Karpas-422 (cell line): ENCODE data around the gene SLC16A6. TPM values are rescaled to one million over a fixed set of nuclear protein-coding genes. Genes with fewer than 3 reads are reported as not detected.
A peak's percentile ranks its signal among the peaks of the same experiment; 100 is the strongest.

Experiments
- DNase-seq: peaks from one replicate; pipeline ENCODE4 v3.0.0-alpha.2; 2015
- H2AFZ ChIP-seq: fragments of 200-600 bp; sonication (generic); 2 replicates; pipeline ENCODE4 v1.6.1; 2014; ENCODE audit warnings: antibody characterized with exemption, low read length, mixed read lengths
- H3K27ac ChIP-seq: fragments of 200-600 bp; sonication (generic); 2 replicates; pipeline ENCODE4 v1.5.1; 2014; ENCODE audit warnings: mild to moderate bottlenecking, low read length, moderate library complexity
- H3K27me3 ChIP-seq: fragments of 200-600 bp; sonication (generic); 2 replicates; pipeline ENCODE4 v1.6.1; 2014; ENCODE audit warnings: low read length, mixed read lengths
- H3K36me3 ChIP-seq: fragments of 200-600 bp; sonication (generic); 2 replicates; pipeline ENCODE4 v1.6.1; 2014; ENCODE audit warnings: low read length, mixed read lengths; ENCODE audit not compliant: insufficient read depth
- H3K4me1 ChIP-seq: fragments of 200-600 bp; sonication (generic); 2 replicates; pipeline ENCODE4 v1.6.1; 2014; ENCODE audit warnings: mild to moderate bottlenecking, low read length, mixed read lengths
- H3K4me2 ChIP-seq: fragments of 200-600 bp; sonication (generic); 2 replicates; pipeline ENCODE4 v1.6.1; 2014; ENCODE audit warnings: low read length, low read depth, mild to moderate bottlenecking; ENCODE audit not compliant: poor library complexity, severe bottlenecking
- H3K4me3 ChIP-seq: fragments of 200-600 bp; sonication (generic); 2 replicates; pipeline ENCODE4 v1.5.1; 2014; ENCODE audit warnings: mild to moderate bottlenecking, antibody characterized with exemption, low read length, mixed read lengths
- H3K79me2 ChIP-seq: fragments of 200-600 bp; sonication (generic); 2 replicates; pipeline ENCODE4 v1.6.1; 2014; ENCODE audit warnings: mild to moderate bottlenecking, low read length, mixed read lengths
- H3K9ac ChIP-seq: fragments of 200-600 bp; sonication (generic); 2 replicates; pipeline ENCODE4 v1.6.0; 2014; ENCODE audit warnings: low read length
- H3K9me2 ChIP-seq: fragments of 200-600 bp; sonication (generic), shearing (Covaris generic); replicated peaks from 2 replicates; pipeline ENCODE4 v1.6.0; 2014; ENCODE audit warnings: mild to moderate bottlenecking, low read length, moderate library complexity; ENCODE audit not compliant: insufficient read depth
- H3K9me3 ChIP-seq: fragments of 300-700, 200-600 bp; sonication (generic); 2 replicates; pipeline ENCODE4 v1.6.1; 2014; ENCODE audit warnings: low read length, mixed read lengths
- H4K20me1 ChIP-seq: fragments of 200-600 bp; sonication (generic); 2 replicates; pipeline ENCODE4 v1.6.1; 2014; ENCODE audit warnings: mild to moderate bottlenecking, antibody characterized with exemption, low read length, low read depth; ENCODE audit not compliant: insufficient read depth
- total RNA-seq: library from RNA; depleted of rRNA; stranded (reverse); fragments of >200 nt; shearing (Covaris generic); gene quantifications from 2 replicates; pipeline ENCODE4 v1.2.3, GENCODE V29; 2014; ENCODE audit warnings: low replicate concordance

The SLC16A6 gene
- total RNA-seq, 1 experiment from 2014 or later: 59.9 TPM

GRCh38 chr17:68297195-68297594, 6.3 kb upstream of the SLC16A6 start:
- H3K4me1 ChIP-seq: peaks cover 31% of the 10 kb centered on the region
- no peak overlapping the region for H3K27ac ChIP-seq
- no peaks in the 10 kb centered on the region for H3K9me3 ChIP-seq
- no peaks in the 10 kb centered on the region for H4K20me1 ChIP-seq
- H2AFZ ChIP-seq: no peak overlapping the region
- H3K79me2 ChIP-seq: peaks cover 40% of the 10 kb centered on the region
- no peak overlapping the region for H3K9ac ChIP-seq
- no peak overlapping the region for H3K4me3 ChIP-seq
- no peaks in the 10 kb centered on the region for H3K36me3 ChIP-seq
- no peak for DNase-seq
- H3K4me2 ChIP-seq: no peak overlapping the region
- H3K9me2 ChIP-seq: no peaks in the 10 kb centered on the region
- no peaks in the 10 kb centered on the region for H3K27me3 ChIP-seq

GRCh38 chr17:68296217-68297191, 5.6 kb upstream of the SLC16A6 start:
- H3K4me2 ChIP-seq: no peak overlapping the region

GRCh38 chr17:68295086-68295485, 4.2 kb upstream of the SLC16A6 start:
- Histone ChIP-seq H2AFZ (no peak overlapping the region), H3K4me3 (0 out of 2 replicates have a peak overlapping the region, but pooled peaks have one; percentile 95), H3K9me3 (no peaks in the 10 kb centered on the region), H3K9me2 (no peaks in the 10 kb centered on the region), H3K9ac (peak overlapping the region; percentile 61), H3K36me3 (no peaks in the 10 kb centered on the region), H3K27me3 (no peaks in the 10 kb centered on the region), H3K27ac (peak overlapping the region; percentile 97), H3K4me2 (peak overlapping the region; percentile 87), H3K4me1 (peaks cover 31% of the 10 kb centered on the region), H4K20me1 (no peaks in the 10 kb centered on the region), H3K79me2 (peaks cover 46% of the 10 kb centered on the region)
- DNase-seq: no peak

More at GRCh38 chr17:68296217-68297191, 5.6 kb upstream of the SLC16A6 start:
- Histone ChIP-seq H3K9ac (no peak overlapping the region), H2AFZ (no peak overlapping the region), H3K36me3 (no peaks in the 10 kb centered on the region), H4K20me1 (no peaks in the 10 kb centered on the region), H3K4me3 (no peak overlapping the region), H3K27me3 (no peaks in the 10 kb centered on the region), H3K9me3 (no peaks in the 10 kb centered on the region), H3K9me2 (no peaks in the 10 kb centered on the region), H3K27ac (no peak overlapping the region), H3K79me2 (peaks cover 38% of the 10 kb centered on the region), H3K4me1 (peaks cover 31% of the 10 kb centered on the region)
- no peak for DNase-seq

- no peaks in the 10 kb centered on the region; the same call in 1 of the 2 replicates for H3K36me3 ChIP-seq
- peak overlapping the region; percentile 97 for H3K27ac ChIP-seq
- peak overlapping the region; percentile 95; the same call in 1 of the 2 replicates for H3K4me3 ChIP-seq
- no peaks in the 10 kb centered on the region for H3K9me3 ChIP-seq
- DNase-seq: no peak
- H3K9ac ChIP-seq: peak overlapping the region; percentile 61
- H3K79me2 ChIP-seq: peaks cover 51% of the 10 kb centered on the region
- H3K27me3 ChIP-seq: no peaks in the 10 kb centered on the region
- peaks cover 31% of the 10 kb centered on the region for H3K4me1 ChIP-seq
- H2AFZ ChIP-seq: no peak overlapping the region
- peak overlapping the region; percentile 87 for H3K4me2 ChIP-seq
- H3K9me2 ChIP-seq: no peaks in the 10 kb centered on the region
- no peaks in the 10 kb centered on the region for H4K20me1 ChIP-seq
Measured at GRCh38 chr17:68294617-68295016, 3.7 kb upstream of the SLC16A6 start.

GRCh38 chr17:68294196-68294555, 3.2 kb upstream of the SLC16A6 start:
- H3K9me3 ChIP-seq: no peaks in the 10 kb centered on the region
- peak; percentile 85 for DNase-seq
- peaks cover 55% of the 10 kb centered on the region for H3K79me2 ChIP-seq
- H2AFZ ChIP-seq: no peak overlapping the region
- peaks cover 36% of the 10 kb centered on the region for H3K4me1 ChIP-seq
- H3K9me2 ChIP-seq: no peaks in the 10 kb centered on the region
- no peaks in the 10 kb centered on the region for H4K20me1 ChIP-seq
- H3K9ac ChIP-seq: peak overlapping the region; percentile 61
- H3K27me3 ChIP-seq: no peaks in the 10 kb centered on the region
- H3K27ac ChIP-seq: peak overlapping the region; percentile 97
- H3K36me3 ChIP-seq: no peaks in the 10 kb centered on the region; the same call in 1 of the 2 replicates
- peak overlapping the region; percentile 87 for H3K4me2 ChIP-seq
- peak overlapping the region; percentile 95 for H3K4me3 ChIP-seq

- H3K79me2 ChIP-seq: peaks cover 56% of the 10 kb centered on the region
- H2AFZ ChIP-seq: no peak overlapping the region
- H3K4me3 ChIP-seq: peak overlapping the region; percentile 95
- peak; percentile 54 for DNase-seq
- peak overlapping the region; percentile 87 for H3K4me2 ChIP-seq
- H3K9me3 ChIP-seq: no peaks in the 10 kb centered on the region
- H3K27me3 ChIP-seq: no peaks in the 10 kb centered on the region
- H3K9me2 ChIP-seq: no peaks in the 10 kb centered on the region
- no peaks in the 10 kb centered on the region for H4K20me1 ChIP-seq
- H3K4me1 ChIP-seq: peaks cover 41% of the 10 kb centered on the region
- H3K9ac ChIP-seq: peak overlapping the region; percentile 61
- H3K36me3 ChIP-seq: no peaks in the 10 kb centered on the region; the same call in 1 of the 2 replicates
- peak overlapping the region; percentile 97 for H3K27ac ChIP-seq
Measured at GRCh38 chr17:68293490-68294195, 2.7 kb upstream of the SLC16A6 start.

- Histone ChIP-seq H3K4me3 (peak overlapping the region; percentile 95), H3K9ac (peak overlapping the region; percentile 99), H3K27ac (peak overlapping the region; percentile 97), H3K79me2 (peaks cover 58% of the 10 kb centered on the region), H4K20me1 (no peaks in the 10 kb centered on the region), H3K9me3 (no peaks in the 10 kb centered on the region), H3K27me3 (no peaks in the 10 kb centered on the region), H3K9me2 (no peaks in the 10 kb centered on the region), H3K36me3 (no peaks in the 10 kb centered on the region; the same call in 1 of the 2 replicates), H3K4me2 (peak overlapping the region; percentile 87), H2AFZ (no peak overlapping the region), H3K4me1 (peaks cover 51% of the 10 kb centered on the region)
- no peak for DNase-seq
Measured at GRCh38 chr17:68292689-68293040, 1.7 kb upstream of the SLC16A6 start.
